ENCODE results near the gene CDHR1.
"Not testable (repeated sequence)": the region's sequence is repeated elsewhere in the genome, so short reads cannot be mapped to it uniquely, and the experiment has no call there.

Gene CDHR1

GRCh38 chr10:84175436-84175835, 18.9 kb upstream of the CDHR1 start:
- DNase-seq (ENCODE audit: low read depth in 2 of 2) = no peak

GRCh38 chr10:84176351-84176750, 18.0 kb upstream of the CDHR1 start:
- no peak for DNase-seq (ENCODE audit: low read depth in 2 of 2)

- no peak for DNase-seq (ENCODE audit: low read depth in 2 of 2)
Observed at GRCh38 chr10:84176836-84177474, 17.4 kb upstream of the CDHR1 start.

GRCh38 chr10:84177541-84178141, 16.7 kb upstream of the CDHR1 start:
- no peak for DNase-seq (ENCODE audit: low read depth in 2 of 2)

- no peak for DNase-seq (ENCODE audit: low read depth in 2 of 2)
Observed at GRCh38 chr10:84178160-84178609, 16.2 kb upstream of the CDHR1 start.

GRCh38 chr10:84179059-84179710, 15.2 kb upstream of the CDHR1 start:
- DNase-seq (ENCODE audit: low read depth in 2 of 2) = no peak

- not testable (repeated sequence) for DNase-seq (ENCODE audit: low read depth in 2 of 2)
Observed at GRCh38 chr10:84180386-84180785, 14.0 kb upstream of the CDHR1 start.

GRCh38 chr10:84181631-84182030, 12.7 kb upstream of the CDHR1 start:
- no peak for DNase-seq (ENCODE audit: low read depth in 2 of 2)

- DNase-seq (ENCODE audit: low read depth in 2 of 2) = no peak
Observed at GRCh38 chr10:84184517-84184916, 9.8 kb upstream of the CDHR1 start.

- DNase-seq (ENCODE audit: low read depth in 2 of 2) = no peak
Observed at GRCh38 chr10:84185526-84186175, 8.7 kb upstream of the CDHR1 start.

- no peak for DNase-seq (ENCODE audit: low read depth in 2 of 2)
Observed at GRCh38 chr10:84188815-84189214, 5.5 kb upstream of the CDHR1 start.

GRCh38 chr10:84190621-84191020, 3.7 kb upstream of the CDHR1 start:
- DNase-seq (ENCODE audit: low read depth in 2 of 2) = no peak

- DNase-seq (ENCODE audit: low read depth in 2 of 2) = no peak
Observed at GRCh38 chr10:84191106-84191505, 3.2 kb upstream of the CDHR1 start.

- no peak for DNase-seq (ENCODE audit: low read depth in 2 of 2)
Observed at GRCh38 chr10:84193327-84193726, 1.0 kb upstream of the CDHR1 start.

- no peak for DNase-seq (ENCODE audit: low read depth in 2 of 2)
Observed at GRCh38 chr10:84193846-84194423, 402 bp upstream of the CDHR1 start.

GRCh38 chr10:84195044-84195830, 900 bp downstream of the CDHR1 start:
- no peak for DNase-seq (ENCODE audit: low read depth in 2 of 2)

GRCh38 chr10:84196083-84196482, 1.7 kb downstream of the CDHR1 start:
- no peak for DNase-seq (ENCODE audit: low read depth in 2 of 2)

- DNase-seq (ENCODE audit: low read depth in 2 of 2) = no peak
Observed at GRCh38 chr10:84196941-84197340, 2.6 kb downstream of the CDHR1 start.

GRCh38 chr10:84197643-84198042, 3.3 kb downstream of the CDHR1 start:
- no peak for DNase-seq (ENCODE audit: low read depth in 2 of 2)

- no peak for DNase-seq (ENCODE audit: low read depth in 2 of 2)
Observed at GRCh38 chr10:84198206-84198915, 4.0 kb downstream of the CDHR1 start.

All from stimulated activated CD4-positive, alpha-beta T cell treated with anti-CD3 and anti-CD28 coated beads, Interleukin-12 subunit alpha, Interleukin-12 subunit beta, amount 100 ng/mL, for 24 hours (primary cell).